COLO668 (cell line): ENCODE results near the gene IMPG1.

Experiments
- DNase-seq: peaks from one replicate; lab custom pipeline; 2025; ENCODE audit not compliant: unreplicated experiment; lab: John Stamatoyannopoulos, UW

IMPG1 gene

DNA sequence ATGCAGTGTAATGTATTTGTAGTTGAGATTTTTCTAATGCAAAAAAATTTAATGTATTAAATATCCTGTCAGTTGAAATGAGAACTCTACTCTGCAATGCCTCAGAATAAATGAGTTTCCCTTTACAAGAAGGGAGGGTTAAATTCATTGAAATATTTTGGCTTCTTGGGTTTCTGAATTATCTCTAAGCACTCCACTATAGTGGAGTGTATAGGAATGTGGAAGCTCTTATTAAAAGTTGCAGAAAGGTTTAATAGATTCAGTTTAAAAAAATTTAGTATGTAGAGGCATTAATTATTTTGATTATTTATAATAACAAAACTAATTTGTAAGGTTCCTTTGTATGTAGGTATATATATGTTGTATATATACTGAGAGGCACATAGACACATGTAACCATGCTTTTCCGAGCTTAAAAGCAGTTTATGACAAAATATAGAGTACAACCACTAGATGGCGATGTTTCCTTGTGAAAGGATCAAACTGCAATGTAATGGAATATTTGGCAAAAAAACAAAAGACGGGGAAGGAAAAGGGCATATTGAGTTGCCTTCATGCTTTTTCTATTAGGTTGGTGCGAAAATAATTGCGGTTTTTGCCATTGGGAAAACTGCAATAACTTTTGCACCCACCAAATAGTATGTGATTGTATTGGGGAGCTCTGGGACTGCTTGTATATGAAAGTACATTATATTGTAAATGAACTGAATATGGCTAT lies 179.2 kb downstream of the IMPG1 start:
- no peak for DNase-seq

DNA sequence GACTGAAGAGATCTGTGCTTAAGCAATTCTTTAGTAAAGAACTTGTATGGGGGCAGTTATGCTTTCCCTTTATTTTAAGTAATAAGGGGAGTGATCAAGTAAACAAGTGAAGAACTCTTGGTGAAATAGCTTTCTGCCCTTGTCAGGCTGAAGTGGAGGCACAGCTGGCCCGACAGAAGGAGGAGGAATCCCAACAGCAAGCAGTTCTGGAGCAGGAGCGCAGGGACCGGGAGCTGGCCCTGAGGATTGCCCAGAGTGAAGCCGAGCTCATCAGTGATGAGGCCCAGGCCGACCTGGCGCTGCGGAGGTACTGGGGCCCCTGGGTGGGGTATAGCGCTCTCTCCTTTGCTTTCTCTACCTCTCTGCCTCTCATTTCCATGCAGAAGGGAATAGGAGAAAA lies 180.1 kb downstream of the IMPG1 start:
- DNase-seq = no peak

DNA sequence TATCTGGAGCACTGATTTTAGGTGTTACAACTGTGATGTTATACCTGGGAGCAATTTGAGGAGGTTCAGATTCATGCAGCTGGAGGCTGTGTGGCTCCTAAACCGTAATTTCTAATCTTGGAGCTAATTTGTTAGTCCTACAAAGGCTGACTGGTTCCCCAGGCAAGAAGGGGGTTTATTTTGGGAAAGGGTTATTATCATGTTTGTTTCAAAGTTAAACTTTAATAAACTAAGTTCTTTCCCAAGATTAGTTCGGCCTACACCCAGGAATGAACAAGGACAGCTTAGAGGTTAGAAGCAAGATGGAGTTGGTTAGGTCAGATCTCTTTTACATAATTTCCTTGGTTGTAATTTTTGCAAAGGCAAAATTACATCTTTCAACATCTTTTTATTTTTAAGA lies 187.6 kb downstream of the IMPG1 start:
- no peak for DNase-seq

DNA sequence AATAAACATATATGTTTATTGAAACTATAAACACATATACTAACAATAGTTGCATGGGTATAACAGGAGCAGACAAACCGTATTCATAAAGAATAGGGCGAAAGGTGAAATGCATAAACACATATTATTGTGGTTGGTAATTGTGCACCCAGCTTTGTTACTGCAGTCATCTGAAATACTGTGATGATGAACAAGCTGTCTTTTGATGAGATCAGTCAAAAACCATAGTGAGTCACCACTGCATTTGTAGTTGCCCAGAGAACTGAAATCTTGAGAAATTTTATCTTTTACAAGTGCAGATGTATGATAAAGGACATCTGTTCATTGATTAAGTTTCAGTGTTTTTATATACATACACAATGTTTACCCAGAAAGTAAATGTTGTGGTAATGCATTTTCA lies 189.7 kb downstream of the IMPG1 start:
- DNase-seq = no peak

DNA sequence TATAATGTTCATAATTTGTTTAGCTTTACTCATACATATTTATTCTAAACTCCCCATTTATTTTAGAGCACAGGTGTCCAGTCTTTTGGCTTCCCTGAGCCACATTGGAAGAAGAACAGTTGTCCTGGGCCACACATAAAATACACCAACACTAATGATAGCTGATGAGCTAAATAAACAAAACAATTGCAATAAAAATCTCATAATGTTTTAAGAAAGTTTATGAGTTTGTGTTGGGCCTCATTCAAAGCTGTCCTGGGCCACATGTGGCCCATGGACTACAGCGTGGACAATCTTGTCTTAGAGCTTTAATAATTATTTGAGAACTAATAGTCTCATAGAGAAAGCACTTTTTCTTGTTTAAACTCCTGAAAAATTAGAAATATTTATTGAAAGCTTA lies 192.2 kb downstream of the IMPG1 start:
- DNase-seq = no peak

DNA sequence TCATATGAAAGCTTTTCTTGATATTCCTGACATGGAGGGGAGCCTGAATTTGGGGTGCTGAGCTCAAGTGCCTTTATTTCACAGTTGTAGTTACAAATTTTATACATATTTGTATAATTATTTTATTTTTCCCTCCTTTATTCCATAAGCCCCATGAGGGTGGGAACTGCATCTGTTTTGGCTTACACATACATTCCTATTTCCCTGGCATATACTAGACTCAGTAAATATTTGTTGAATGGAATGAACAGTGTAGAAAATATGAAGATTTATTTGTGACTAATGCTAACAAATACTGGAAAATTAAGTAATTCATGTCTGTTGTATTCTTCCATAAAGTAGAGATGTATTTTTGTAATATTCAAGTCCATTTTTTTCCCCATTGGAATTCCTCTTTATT lies 196.3 kb downstream of the IMPG1 start:
- DNase-seq = no peak

DNA sequence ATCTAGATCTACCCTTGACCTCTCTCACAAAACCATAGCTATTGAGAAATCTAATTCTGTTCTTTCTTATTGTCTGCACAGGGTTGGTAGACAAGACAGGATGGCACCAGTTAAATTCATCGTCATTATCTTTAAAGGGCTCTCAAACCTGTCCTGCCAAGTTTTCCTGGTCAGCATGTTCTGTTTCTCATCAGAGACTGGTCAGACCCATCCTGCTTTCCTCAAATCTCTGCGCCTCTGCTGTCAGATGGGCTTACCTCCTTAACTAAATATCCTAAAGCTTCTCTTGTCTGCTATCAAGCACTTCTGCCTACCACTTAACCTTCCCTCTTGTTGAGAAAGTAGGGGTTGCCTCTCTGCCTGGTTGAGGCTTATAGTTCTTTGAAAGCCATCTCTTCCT lies 198.2 kb downstream of the IMPG1 start:
- DNase-seq = no peak
